Liver (tissue), 9 donors: ENCODE data around the gene GPR157. TPM values are rescaled to one million over a fixed set of nuclear protein-coding genes. Genes with fewer than 3 reads are reported as not detected.
"Not testable (repeated sequence)": the region's sequence is repeated elsewhere in the genome, so short reads cannot be mapped to it uniquely, and the experiment has no call there.

Experiments used
- DNase-seq: peaks from one replicate; pipeline ENCODE4 v3.0.0-alpha.2; 2017; ENCODE audit warnings: low spot score
- H3K27ac ChIP-seq, 2 donors: one replicate each; pipeline ENCODE4 v1.7.0; 2013; ENCODE audit warnings: inconsistent platforms in 2 of 2, low read length in 2 of 2, control low read depth in 1 of 2, low read depth in 1 of 2, mild to moderate bottlenecking in 1 of 2
- H3K27me3 ChIP-seq, 4 donors: one replicate each; pipeline versions ENCODE4 v1.6.1 to v1.7.0; 2013; ENCODE audit warnings: low read length in 3 of 4, inconsistent platforms in 1 of 4, mild to moderate bottlenecking in 1 of 4, moderate library complexity in 1 of 4; ENCODE audit not compliant: control insufficient read depth in 4 of 4, insufficient read depth in 4 of 4
- H3K36me3 ChIP-seq, 4 donors: one replicate each; pipeline versions ENCODE4 v1.6.1 to v1.7.0; 2013; ENCODE audit warnings: low read length in 3 of 4, mild to moderate bottlenecking in 3 of 4, low read depth in 1 of 4, moderate library complexity in 1 of 4; ENCODE audit not compliant: control insufficient read depth in 4 of 4, insufficient read depth in 3 of 4
- H3K4me1 ChIP-seq, 4 donors: one replicate each; pipeline versions ENCODE4 v1.6.1 to v1.7.0; 2013; ENCODE audit warnings: low read length in 3 of 4, mild to moderate bottlenecking in 3 of 4, moderate library complexity in 1 of 4; ENCODE audit not compliant: control insufficient read depth in 4 of 4, insufficient read depth in 4 of 4
- H3K4me3 ChIP-seq, 3 donors: one replicate each; pipeline versions ENCODE4 v1.6.1 to v1.7.0; 2013; ENCODE audit warnings: low read length in 3 of 3, control low read depth in 1 of 3, low read depth in 1 of 3, mild to moderate bottlenecking in 1 of 3
- H3K9ac ChIP-seq, 2 donors: one replicate each; pipeline ENCODE4 v1.7.0; 2013; ENCODE audit warnings: low read length in 2 of 2, mild to moderate bottlenecking in 2 of 2, moderate library complexity in 2 of 2, control low read depth in 1 of 2, low read depth in 1 of 2
- H3K9me3 ChIP-seq, 4 donors: one replicate each; pipeline versions ENCODE4 v1.6.1 to v1.7.0; 2013; ENCODE audit warnings: low read length in 3 of 4; ENCODE audit not compliant: control insufficient read depth in 4 of 4
- EGR1 ChIP-seq, 2 donors: IDR thresholded peaks; 2 replicates each; pipeline ENCODE4 v1.6.1; 2016 to 2018; ENCODE audit warnings: antibody characterized with exemption in 2 of 2, low read depth in 2 of 2
- FOXA2 ChIP-seq: IDR thresholded peaks from 2 replicates; pipeline ENCODE4 v1.6.1; 2016; ENCODE audit warnings: antibody characterized with exemption
- GABPA ChIP-seq, 2 donors: IDR thresholded peaks in 1 of 2; conservative IDR thresholded peaks in 1 of 2; 2 replicates each; pipeline ENCODE4 v1.6.1; 2016; ENCODE audit warnings: antibody characterized with exemption in 2 of 2, mild to moderate bottlenecking in 1 of 2, moderate library complexity in 1 of 2
- HNF4A ChIP-seq, 2 donors: conservative IDR thresholded peaks; 2 replicates each; pipeline ENCODE4 v1.6.1; 2016; ENCODE audit warnings: antibody characterized with exemption in 2 of 2, mild to moderate bottlenecking in 2 of 2
- JUND ChIP-seq, 2 donors: IDR thresholded peaks; 2 replicates each; pipeline ENCODE4 v1.6.1; 2016; ENCODE audit warnings: antibody characterized with exemption in 2 of 2
- RAD21 ChIP-seq, 2 donors: IDR thresholded peaks; 2 replicates each; pipeline ENCODE4 v1.6.1; 2016; ENCODE audit warnings: antibody characterized with exemption in 2 of 2, mild to moderate bottlenecking in 2 of 2
- RXRA ChIP-seq, 2 donors: IDR thresholded peaks; 2 replicates each; pipeline ENCODE4 v1.6.1; 2017 to 2018; ENCODE audit warnings: antibody characterized with exemption in 2 of 2, mild to moderate bottlenecking in 1 of 2
- SP1 ChIP-seq: IDR thresholded peaks from 2 replicates; pipeline ENCODE4 v1.6.1; 2018; ENCODE audit warnings: antibody characterized with exemption, mild to moderate bottlenecking
- TAF1 ChIP-seq: conservative IDR thresholded peaks from 2 replicates; pipeline ENCODE4 v1.6.1; 2016; ENCODE audit warnings: antibody characterized with exemption, mild to moderate bottlenecking
- WGBS: extraction: QIAGEN DNeasy Blood & Tissue Kit; methylation state at CpG from one replicate; pipeline ENCODE4 v1.1.7; 2013; 5-methylcytosine and 5-hydroxymethylcytosine counted together
- polyA plus RNA-seq, 2 donors: library from polyadenylated mRNA; stranded (reverse) in 1 of 2; unstranded in 1 of 2; fragments of 200-250 nt in 1 of 2; fragments of >200 nt in 1 of 2; fragmentation: Nextera tagmentation in 1 of 2; extraction: Ambion mirVana in 1 of 2; gene quantifications; one replicate each; pipeline versions ENCODE4 v1.2.1 to v1.2.3, GENCODE V29; 2013 to 2015
- total RNA-seq, 2 donors: library from RNA; depleted of rRNA; stranded (reverse); fragments of >200 nt; gene quantifications; one replicate each; pipeline ENCODE4 v1.2.3, GENCODE V29; 2014
- TF ChIP-seq, protein P1 (sequence below): IDR thresholded peaks from 2 replicates; pipeline ENCODE4 v1.6.1; 2016; ENCODE audit warnings: antibody characterized with exemption
- TF ChIP-seq, protein P2 (sequence below): fragments of 150-350 bp; IDR thresholded peaks from 2 replicates; pipeline ENCODE4 v1.5.1; 2017; ENCODE audit warnings: improper control_type of control experiment, low read depth, low read length; ENCODE audit not compliant: missing input control
- donor health status: healthy.
- donor health status: healthy.
- donor health status: healthy.
- donor health status: healthy.
- donor health status: healthy.

Gene GPR157
- total and polyA plus RNA-seq, 4 donors: 1.3 to 7.0 (median 2.2) TPM

DNA sequence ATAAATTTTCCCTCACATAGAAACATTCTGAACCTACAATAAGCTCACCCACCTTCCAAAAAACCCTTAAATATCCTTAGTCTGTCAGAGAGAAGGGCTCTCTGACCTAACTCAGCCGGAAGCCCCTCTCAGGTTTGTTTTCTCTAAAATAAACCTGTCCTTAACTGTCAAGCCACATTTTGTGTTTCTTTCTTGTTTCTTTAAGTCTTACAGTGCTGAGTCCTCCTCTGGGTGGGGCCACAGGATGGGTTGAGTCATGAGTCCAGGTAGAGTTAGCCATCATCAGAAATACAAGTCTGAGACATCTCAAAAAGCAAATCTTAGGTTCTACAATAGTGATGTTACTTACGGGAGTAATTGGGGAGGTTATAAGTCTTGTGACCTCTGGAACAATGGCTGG lies 33.1 kb downstream of the GPR157 start (continued):
- TF ChIP-seq, protein P1, sequence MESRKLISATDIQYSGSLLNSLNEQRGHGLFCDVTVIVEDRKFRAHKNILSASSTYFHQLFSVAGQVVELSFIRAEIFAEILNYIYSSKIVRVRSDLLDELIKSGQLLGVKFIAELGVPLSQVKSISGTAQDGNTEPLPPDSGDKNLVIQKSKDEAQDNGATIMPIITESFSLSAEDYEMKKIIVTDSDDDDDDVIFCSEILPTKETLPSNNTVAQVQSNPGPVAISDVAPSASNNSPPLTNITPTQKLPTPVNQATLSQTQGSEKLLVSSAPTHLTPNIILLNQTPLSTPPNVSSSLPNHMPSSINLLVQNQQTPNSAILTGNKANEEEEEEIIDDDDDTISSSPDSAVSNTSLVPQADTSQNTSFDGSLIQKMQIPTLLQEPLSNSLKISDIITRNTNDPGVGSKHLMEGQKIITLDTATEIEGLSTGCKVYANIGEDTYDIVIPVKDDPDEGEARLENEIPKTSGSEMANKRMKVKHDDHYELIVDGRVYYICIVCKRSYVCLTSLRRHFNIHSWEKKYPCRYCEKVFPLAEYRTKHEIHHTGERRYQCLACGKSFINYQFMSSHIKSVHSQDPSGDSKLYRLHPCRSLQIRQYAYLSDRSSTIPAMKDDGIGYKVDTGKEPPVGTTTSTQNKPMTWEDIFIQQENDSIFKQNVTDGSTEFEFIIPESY: no peak
- TF ChIP-seq GABPA (IDR thresholded peaks at IDR 0.05 in 1 of 2, conservative IDR thresholded peaks at IDR 0.05 in 1 of 2): no peak
- TF ChIP-seq TAF1: no peak
- no peak for TF ChIP-seq RAD21 (IDR thresholded peaks at IDR 0.05)
- no peak for TF ChIP-seq RXRA (IDR thresholded peaks at IDR 0.05)
- no peak for TF ChIP-seq HNF4A (conservative IDR thresholded peaks at IDR 0.05)

DNA sequence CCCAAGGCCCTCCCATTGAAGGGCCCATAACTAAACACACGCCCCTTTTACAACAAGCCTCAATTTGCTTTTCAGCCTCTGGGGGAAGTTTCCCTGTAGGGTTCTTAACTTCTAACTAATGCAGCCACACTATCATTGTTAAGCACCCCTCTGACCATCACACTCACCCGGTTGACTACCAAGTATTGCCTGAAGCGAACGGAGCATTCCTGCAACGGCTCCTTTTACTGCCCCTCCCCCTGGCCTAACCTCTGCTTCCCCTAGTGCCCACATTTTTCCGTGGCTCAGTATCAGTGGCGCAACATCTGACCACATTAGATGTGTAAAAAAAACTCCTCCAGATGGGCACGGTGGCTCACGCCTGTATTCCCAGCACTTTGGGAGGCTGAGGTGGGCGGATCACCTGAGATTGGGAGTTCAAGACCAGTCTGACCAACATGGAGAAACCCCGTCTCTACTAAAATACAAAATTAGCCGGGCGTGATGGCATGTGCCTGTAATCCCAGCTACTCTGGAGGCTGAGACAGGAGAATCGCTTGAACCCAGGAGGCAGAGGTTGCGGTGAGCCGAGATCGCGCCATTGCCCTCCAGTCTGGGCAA lies 34.8 kb downstream of the GPR157 start:
- WGBS: 87% methylated on average over 18 of the region's 18 CpGs
- not testable (repeated sequence) for H3K27me3 ChIP-seq, H3K9ac ChIP-seq, H3K9me3 ChIP-seq, H3K36me3 ChIP-seq, H3K27ac ChIP-seq, DNase-seq, H3K4me3 ChIP-seq, H3K4me1 ChIP-seq

DNA sequence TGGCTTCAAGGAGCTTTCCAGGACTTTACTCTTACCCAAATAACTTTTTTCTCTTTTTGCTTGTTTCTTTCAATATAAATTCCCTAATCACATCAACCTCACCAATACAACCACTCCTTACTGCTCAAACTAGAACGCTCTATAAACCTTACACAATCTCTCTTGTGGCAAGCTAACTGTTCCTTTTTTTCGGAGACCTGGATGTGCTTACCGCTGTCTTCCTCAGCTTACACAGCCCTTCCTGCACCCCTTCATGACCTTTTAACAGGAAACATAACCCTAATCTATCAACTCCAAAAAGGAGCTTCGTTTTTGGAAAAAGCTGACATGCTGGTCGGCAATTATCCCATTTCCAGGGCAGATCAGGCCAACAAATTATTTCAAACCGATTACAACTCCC lies 35.3 kb downstream of the GPR157 start:
- Histone ChIP-seq H3K27ac (no peak overlapping the region), H3K9ac (no peak overlapping the region), H3K4me1 (no peaks in the 10 kb centered on the region), H3K27me3 (no peaks in the 10 kb centered on the region), H3K4me3 (no peak overlapping the region), H3K36me3 (no peaks in the 10 kb centered on the region), H3K9me3 (no peaks in the 10 kb centered on the region)
- TF ChIP-seq, protein P1: no peak
- TF ChIP-seq GABPA (IDR thresholded peaks at IDR 0.05 in 1 of 2, conservative IDR thresholded peaks at IDR 0.05 in 1 of 2): no peak
- TF ChIP-seq EGR1 (IDR thresholded peaks at IDR 0.05; ENCODE audit: low read depth in 2 of 2): no peak
- no peak for TF ChIP-seq SP1
- TF ChIP-seq HNF4A (conservative IDR thresholded peaks at IDR 0.05): no peak
- TF ChIP-seq, protein P2, sequence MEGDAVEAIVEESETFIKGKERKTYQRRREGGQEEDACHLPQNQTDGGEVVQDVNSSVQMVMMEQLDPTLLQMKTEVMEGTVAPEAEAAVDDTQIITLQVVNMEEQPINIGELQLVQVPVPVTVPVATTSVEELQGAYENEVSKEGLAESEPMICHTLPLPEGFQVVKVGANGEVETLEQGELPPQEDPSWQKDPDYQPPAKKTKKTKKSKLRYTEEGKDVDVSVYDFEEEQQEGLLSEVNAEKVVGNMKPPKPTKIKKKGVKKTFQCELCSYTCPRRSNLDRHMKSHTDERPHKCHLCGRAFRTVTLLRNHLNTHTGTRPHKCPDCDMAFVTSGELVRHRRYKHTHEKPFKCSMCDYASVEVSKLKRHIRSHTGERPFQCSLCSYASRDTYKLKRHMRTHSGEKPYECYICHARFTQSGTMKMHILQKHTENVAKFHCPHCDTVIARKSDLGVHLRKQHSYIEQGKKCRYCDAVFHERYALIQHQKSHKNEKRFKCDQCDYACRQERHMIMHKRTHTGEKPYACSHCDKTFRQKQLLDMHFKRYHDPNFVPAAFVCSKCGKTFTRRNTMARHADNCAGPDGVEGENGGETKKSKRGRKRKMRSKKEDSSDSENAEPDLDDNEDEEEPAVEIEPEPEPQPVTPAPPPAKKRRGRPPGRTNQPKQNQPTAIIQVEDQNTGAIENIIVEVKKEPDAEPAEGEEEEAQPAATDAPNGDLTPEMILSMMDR: no peak
- TF ChIP-seq JUND (IDR thresholded peaks at IDR 0.05): no peak
- TF ChIP-seq TAF1: no peak
- TF ChIP-seq RXRA (IDR thresholded peaks at IDR 0.05): no peak
- TF ChIP-seq FOXA2: no peak
- WGBS: 70% methylated on average over 6 of the region's 6 CpGs
- DNase-seq: no peak
